22Rv1 (cell line): Measurements from ENCODE around the gene TBCB.

ENCODE experiments used
- H3K27ac ChIP-seq: fragments of 450-650 bp; 2 replicates; pipeline ENCODE4 v1.5.1; 2017
- ZFX ChIP-seq: fragments of 450-650 bp; IDR thresholded peaks from 2 replicates; pipeline ENCODE4 v1.6.1; 2017; ENCODE audit warnings: antibody characterized with exemption, borderline replicate concordance
- TF ChIP-seq, protein P1 (sequence below): fragments of 450-650 bp; IDR thresholded peaks from 2 replicates; pipeline ENCODE4 v1.5.1; 2017; ENCODE audit warnings: mild to moderate bottlenecking

The TBCB gene

DNA sequence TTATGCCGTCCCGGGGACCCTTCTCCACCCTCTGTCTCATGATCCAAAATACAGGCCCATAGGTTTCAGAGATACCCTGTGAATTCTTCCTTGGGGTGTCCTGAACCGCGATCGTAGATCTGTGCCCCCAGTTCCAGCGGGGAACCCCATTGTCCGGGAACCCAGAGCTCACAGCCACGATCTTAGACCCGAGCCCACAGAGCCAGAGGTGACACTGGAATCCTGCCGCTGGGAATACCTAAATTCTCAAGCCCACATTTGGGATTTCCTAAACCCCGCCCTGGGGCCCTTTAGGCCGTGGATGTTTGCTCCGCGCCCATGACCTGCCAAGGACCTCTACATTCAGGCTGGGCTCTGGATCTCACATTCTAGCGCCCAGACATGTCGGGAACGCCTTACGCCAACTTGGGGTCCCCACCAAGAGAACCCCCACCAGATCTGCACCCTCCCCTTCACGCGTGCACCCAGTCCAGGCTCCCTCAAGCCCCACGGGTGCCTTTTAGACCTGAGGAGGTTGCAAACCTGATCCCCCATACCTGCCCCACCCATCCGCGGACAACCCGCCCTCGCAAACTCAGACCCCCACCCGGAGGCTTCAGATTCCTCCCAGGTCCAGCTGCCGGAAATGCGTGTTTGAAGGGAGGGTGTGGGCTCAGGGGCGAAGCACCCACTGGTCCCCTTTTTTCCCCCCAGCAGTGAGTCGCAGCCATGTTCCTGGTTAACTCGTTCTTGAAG lies 25.2 kb downstream of the TBCB start:
- no peak for TF ChIP-seq ZFX
- TF ChIP-seq, protein P1, sequence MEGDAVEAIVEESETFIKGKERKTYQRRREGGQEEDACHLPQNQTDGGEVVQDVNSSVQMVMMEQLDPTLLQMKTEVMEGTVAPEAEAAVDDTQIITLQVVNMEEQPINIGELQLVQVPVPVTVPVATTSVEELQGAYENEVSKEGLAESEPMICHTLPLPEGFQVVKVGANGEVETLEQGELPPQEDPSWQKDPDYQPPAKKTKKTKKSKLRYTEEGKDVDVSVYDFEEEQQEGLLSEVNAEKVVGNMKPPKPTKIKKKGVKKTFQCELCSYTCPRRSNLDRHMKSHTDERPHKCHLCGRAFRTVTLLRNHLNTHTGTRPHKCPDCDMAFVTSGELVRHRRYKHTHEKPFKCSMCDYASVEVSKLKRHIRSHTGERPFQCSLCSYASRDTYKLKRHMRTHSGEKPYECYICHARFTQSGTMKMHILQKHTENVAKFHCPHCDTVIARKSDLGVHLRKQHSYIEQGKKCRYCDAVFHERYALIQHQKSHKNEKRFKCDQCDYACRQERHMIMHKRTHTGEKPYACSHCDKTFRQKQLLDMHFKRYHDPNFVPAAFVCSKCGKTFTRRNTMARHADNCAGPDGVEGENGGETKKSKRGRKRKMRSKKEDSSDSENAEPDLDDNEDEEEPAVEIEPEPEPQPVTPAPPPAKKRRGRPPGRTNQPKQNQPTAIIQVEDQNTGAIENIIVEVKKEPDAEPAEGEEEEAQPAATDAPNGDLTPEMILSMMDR = no peak
- peak overlapping the region; percentile 99 for H3K27ac ChIP-seq

DNA sequence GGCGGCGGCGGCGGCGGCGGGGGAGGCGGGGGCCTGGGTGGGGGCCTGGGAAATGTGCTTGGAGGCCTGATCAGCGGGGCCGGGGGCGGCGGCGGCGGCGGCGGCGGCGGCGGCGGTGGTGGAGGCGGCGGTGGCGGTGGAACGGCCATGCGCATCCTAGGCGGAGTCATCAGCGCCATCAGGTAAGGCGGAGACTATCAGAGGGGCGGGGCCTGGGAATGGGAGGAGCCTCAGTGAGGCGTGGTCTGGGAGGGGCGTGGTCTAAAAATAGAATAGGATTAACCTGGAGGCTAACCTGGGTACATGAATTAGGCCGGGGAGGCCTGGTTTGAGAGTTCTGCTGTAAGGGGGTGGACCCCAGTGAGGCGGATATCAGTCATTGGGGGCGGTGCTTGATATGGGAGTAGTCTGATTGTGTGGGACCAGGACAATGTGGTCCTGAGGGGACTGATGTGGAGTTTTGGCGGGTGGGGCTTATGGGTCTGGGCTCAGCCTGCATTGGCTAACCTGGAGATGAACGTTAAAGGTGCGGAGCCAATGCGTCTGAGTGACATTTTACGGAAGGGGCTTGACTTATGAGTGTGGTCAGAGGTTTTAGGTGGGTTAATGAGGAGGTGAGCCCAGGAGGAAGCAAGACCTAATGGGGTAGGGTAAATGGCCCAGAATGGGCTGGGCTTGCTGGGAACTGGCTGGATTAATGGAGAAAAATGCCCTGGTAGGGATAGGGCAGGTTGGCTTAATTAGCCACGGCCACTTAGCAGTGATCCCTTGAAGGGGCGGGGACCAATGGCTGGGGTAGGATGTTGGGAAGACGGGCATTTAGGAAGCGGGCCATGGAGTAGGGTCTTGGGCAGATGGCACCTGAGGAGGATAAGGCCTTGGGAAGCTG lies 26.0 kb downstream of the TBCB start:
- peak overlapping the region; percentile 99 for H3K27ac ChIP-seq
- TF ChIP-seq, protein P1 = no peak
- no peak for TF ChIP-seq ZFX

DNA sequence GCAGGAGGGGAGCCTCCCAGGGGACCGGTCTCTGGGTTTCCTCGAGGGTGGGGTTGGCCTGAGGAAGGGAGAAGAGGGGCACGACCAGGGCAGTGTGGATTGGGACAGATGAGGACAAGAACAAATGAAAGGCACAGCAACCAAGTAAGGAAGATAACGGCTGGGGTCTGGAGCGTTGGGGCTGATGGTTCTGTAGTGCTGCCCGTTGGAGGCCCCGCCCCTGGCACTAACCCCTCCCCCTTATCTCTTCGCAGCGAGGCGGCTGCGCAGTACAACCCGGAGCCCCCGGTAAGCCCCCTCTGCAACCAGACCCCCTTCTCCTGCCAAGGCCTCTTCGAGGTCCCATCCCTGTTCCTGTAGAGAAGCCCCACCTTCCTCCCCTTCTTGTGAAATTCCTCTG lies 26.8 kb downstream of the TBCB start:
- TF ChIP-seq, protein P1 = no peak
- no peak for TF ChIP-seq ZFX
- H3K27ac ChIP-seq = peak overlapping the region; percentile 99

DNA sequence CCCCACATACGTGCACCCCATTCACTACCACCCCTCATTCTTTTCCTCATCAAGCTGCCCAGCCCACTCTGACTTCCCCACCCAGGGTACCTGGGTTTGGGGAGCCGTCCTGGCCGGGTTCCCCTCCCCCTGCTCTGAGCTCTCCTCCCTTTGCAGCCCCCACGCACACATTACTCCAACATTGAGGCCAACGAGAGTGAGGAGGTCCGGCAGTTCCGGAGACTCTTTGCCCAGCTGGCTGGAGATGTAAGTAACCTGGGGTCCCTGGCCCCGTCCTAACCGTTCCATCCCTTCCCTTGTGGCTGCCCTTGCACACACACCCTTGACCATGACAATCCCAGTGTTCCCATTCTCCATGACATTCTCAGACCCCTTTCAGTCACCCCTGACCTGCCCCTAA lies 27.2 kb downstream of the TBCB start:
- TF ChIP-seq, protein P1 = no peak
- TF ChIP-seq ZFX = no peak
- H3K27ac ChIP-seq = 0 out of 2 replicates have a peak overlapping the region, but pooled peaks have one; percentile 99

DNA sequence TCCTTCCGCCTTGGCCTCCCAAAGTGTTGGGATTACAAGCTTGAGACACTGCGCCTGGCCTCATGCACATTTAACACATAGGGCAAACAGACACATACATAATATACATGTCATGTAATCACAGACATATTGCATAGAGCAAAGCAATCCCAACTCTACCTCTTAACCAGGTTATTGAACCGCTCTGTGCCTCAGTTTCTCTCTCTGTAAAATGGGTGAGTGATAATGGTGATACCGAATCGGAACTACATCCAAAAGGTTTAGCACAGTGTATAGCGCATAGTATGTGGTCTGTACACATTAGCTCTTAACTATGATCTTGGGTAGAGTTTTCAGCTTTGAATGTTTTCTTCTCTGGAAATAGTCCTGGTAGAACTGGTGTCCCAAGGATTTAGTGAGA lies 29.4 kb downstream of the TBCB start:
- no peak for TF ChIP-seq ZFX
- TF ChIP-seq, protein P1 = no peak
- no peak overlapping the region for H3K27ac ChIP-seq

DNA sequence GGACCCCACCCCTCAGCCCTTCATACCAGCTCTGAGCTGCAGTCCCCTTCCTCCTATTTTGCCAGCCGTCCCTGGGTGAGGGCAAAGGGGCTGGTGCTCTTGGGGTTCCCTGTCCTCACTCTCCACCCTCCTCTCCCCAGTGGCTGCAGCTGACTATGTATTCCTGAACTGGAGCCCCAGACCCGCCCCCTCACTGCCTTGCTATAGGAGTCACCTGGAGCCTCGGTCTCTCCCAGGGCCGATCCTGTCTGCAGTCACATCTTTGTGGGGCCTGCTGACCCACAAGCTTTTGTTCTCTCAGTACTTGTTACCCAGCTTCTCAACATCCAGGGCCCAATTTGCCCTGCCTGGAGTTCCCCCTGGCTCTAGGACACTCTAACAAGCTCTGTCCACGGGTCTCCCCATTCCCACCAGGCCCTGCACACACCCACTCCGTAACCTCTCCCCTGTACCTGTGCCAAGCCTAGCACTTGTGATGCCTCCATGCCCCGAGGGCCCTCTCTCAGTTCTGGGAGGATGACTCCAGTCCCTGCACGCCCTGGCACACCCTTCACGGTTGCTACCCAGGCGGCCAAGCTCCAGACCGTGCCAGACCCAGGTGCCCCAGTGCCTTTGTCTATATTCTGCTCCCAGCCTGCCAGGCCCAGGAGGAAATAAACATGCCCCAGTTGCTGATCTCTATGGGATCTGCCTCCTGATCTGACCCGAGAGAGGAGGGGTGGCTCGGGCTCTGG lies 34.6 kb downstream of the TBCB start:
- H3K27ac ChIP-seq = no peak overlapping the region

More for the DNA sequence above, 34.6 kb downstream of the TBCB start:
- no peak for TF ChIP-seq ZFX
- TF ChIP-seq, protein P1 = no peak
